GM12878 (cell line): ENCODE results near the gene SSBP2.

Experiments used
- BCL3 ChIP-seq: IDR thresholded peaks from 2 replicates; pipeline ENCODE4 v1.6.1; 2011; ENCODE audit warnings: borderline replicate concordance, low read depth, mild to moderate bottlenecking, moderate library complexity, low read length; ENCODE audit not compliant: insufficient read depth, poor library complexity, severe bottlenecking
- CREM ChIP-seq: IDR thresholded peaks from 2 replicates; pipeline ENCODE4 v1.6.1; 2014; ENCODE audit warnings: antibody characterized with exemption, low read depth
- ESRRA ChIP-seq: IDR thresholded peaks from 2 replicates; pipeline ENCODE4 v1.6.1; 2012; ENCODE audit warnings: mild to moderate bottlenecking, low read length, improper control_type of control experiment
- NRF1 ChIP-seq: conservative IDR thresholded peaks from 2 replicates; pipeline ENCODE4 v1.6.1; 2011; ENCODE audit warnings: mild to moderate bottlenecking, low read depth, low read length, improper control_type of control experiment
- PAX5 ChIP-seq: IDR thresholded peaks from 2 replicates; pipeline ENCODE4 v1.6.1; 2011; ENCODE audit warnings: low read depth, low read length, borderline replicate concordance
- POLR2A ChIP-seq: IDR thresholded peaks from 2 replicates; pipeline ENCODE4 v1.6.1; 2011; ENCODE audit warnings: low read depth, mild to moderate bottlenecking, low read length
- POLR2AphosphoS5 ChIP-seq: IDR thresholded peaks from 2 replicates; pipeline ENCODE4 v1.6.1; 2011; ENCODE audit warnings: mild to moderate bottlenecking, low read length, inconsistent platforms
- RBBP5 ChIP-seq: fragments of 200-600 bp; sonication (generic); conservative IDR thresholded peaks from 2 replicates; pipeline ENCODE4 v1.6.1; 2016
- SP1 ChIP-seq: IDR thresholded peaks from one replicate; pipeline ENCODE4 v1.6.1; 2011; ENCODE audit warnings: low read depth, low read length
- YBX1 ChIP-seq: fragments of 450-650 bp; IDR thresholded peaks from 2 replicates; pipeline ENCODE4 v1.6.1; 2016; ENCODE audit warnings: antibody characterized with exemption
- TF ChIP-seq, protein P1 (sequence below), 3 experiments: IDR thresholded peaks in 2 of 3; conservative IDR thresholded peaks in 1 of 3; 2 replicates each; pipeline ENCODE4 v1.5.1; 2011; ENCODE audit warnings: low read depth in 3 of 3, low read length in 3 of 3, mild to moderate bottlenecking in 3 of 3, control low read depth in 2 of 3, moderate library complexity in 2 of 3, inconsistent platforms in 1 of 3, mixed read lengths in 1 of 3; ENCODE audit not compliant: control insufficient read depth in 2 of 3, insufficient read depth in 1 of 3; ENCODE audit errors: extremely low read depth in 1 of 3
- TF ChIP-seq, protein P2 (sequence below): fragments of 450-650 bp; IDR thresholded peaks from 2 replicates; pipeline ENCODE4 v1.6.1; 2017; ENCODE audit warnings: mild to moderate bottlenecking, moderate library complexity

DNA sequence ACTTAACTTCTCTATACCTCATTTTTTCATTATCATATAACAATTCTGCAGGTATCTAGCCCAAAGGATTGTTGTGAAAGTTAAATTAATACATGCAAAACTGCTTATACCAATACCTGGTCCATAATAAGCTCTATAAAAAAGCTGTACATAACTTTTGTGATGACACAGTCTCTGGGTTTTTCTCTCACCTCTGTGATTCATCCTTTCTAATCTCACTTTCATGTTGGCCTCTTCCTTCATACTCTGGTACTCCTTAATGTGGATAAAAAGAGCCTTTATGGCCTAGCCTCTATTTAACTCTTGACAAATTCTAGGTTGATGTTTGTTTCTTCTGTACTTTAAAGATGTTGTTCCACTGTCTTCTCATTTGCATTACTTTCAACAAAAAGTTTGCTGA is 194.1 kb downstream of the SSBP2 start:
- TF ChIP-seq, protein P1, sequence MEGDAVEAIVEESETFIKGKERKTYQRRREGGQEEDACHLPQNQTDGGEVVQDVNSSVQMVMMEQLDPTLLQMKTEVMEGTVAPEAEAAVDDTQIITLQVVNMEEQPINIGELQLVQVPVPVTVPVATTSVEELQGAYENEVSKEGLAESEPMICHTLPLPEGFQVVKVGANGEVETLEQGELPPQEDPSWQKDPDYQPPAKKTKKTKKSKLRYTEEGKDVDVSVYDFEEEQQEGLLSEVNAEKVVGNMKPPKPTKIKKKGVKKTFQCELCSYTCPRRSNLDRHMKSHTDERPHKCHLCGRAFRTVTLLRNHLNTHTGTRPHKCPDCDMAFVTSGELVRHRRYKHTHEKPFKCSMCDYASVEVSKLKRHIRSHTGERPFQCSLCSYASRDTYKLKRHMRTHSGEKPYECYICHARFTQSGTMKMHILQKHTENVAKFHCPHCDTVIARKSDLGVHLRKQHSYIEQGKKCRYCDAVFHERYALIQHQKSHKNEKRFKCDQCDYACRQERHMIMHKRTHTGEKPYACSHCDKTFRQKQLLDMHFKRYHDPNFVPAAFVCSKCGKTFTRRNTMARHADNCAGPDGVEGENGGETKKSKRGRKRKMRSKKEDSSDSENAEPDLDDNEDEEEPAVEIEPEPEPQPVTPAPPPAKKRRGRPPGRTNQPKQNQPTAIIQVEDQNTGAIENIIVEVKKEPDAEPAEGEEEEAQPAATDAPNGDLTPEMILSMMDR (IDR thresholded peaks at IDR 0.05 in 2 of 3, conservative IDR thresholded peaks at IDR 0.05 in 1 of 3; ENCODE audit: control insufficient read depth in 2 of 3, extremely low read depth in 1 of 3, insufficient read depth in 1 of 3, low read depth in 3 of 3, low read length in 3 of 3) = no peak
- TF ChIP-seq POLR2A (no peak), SP1 (no peak), POLR2AphosphoS5 (no peak), ESRRA (no peak), CREM (no peak), YBX1 (no peak), PAX5 (no peak), NRF1 (no peak), BCL3 (no peak), RBBP5 (no peak)
- TF ChIP-seq, protein P2, sequence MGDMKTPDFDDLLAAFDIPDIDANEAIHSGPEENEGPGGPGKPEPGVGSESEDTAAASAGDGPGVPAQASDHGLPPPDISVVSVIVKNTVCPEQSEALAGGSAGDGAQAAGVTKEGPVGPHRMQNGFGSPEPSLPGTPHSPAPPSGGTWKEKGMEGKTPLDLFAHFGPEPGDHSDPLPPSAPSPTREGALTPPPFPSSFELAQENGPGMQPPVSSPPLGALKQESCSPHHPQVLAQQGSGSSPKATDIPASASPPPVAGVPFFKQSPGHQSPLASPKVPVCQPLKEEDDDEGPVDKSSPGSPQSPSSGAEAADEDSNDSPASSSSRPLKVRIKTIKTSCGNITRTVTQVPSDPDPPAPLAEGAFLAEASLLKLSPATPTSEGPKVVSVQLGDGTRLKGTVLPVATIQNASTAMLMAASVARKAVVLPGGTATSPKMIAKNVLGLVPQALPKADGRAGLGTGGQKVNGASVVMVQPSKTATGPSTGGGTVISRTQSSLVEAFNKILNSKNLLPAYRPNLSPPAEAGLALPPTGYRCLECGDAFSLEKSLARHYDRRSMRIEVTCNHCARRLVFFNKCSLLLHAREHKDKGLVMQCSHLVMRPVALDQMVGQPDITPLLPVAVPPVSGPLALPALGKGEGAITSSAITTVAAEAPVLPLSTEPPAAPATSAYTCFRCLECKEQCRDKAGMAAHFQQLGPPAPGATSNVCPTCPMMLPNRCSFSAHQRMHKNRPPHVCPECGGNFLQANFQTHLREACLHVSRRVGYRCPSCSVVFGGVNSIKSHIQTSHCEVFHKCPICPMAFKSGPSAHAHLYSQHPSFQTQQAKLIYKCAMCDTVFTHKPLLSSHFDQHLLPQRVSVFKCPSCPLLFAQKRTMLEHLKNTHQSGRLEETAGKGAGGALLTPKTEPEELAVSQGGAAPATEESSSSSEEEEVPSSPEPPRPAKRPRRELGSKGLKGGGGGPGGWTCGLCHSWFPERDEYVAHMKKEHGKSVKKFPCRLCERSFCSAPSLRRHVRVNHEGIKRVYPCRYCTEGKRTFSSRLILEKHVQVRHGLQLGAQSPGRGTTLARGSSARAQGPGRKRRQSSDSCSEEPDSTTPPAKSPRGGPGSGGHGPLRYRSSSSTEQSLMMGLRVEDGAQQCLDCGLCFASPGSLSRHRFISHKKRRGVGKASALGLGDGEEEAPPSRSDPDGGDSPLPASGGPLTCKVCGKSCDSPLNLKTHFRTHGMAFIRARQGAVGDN = no peak
